GM12878 (cell line): Measurements from ENCODE around the gene DPP6. TPM values are rescaled to one million over a fixed set of nuclear protein-coding genes. Genes with fewer than 3 reads are reported as not detected.

Experiments
- ATAC-seq: fragments of 200-7000 bp; cut with Tn5 transposase; 3 replicates; pipeline ENCODE4 v1.9.1; 2020; ENCODE audit warnings: mild to moderate bottlenecking, moderate library complexity
- BruUV-seq: library from RNA; stranded (reverse); fragments of 400-500 nt; replicated peaks from 2 replicates; lab custom pipeline; 2021; lab: Mats Ljungman, UMichigan
- CTCF ChIA-PET: fragments of 300-600 bp; sonication (Branson Sonifier 250); formaldehyde crosslinking; extraction: SDS; loops from one replicate; lab custom pipeline; 2021; ENCODE audit warnings: inconsistent platforms; lab: Yijun Ruan, JAX
- POLR2A ChIA-PET: fragments of 350-600 bp; formaldehyde crosslinking; extraction: SDS; loops from one replicate; lab custom pipeline; 2021; ENCODE audit warnings: inconsistent platforms; lab: Charles Lee
- RAD21 ChIA-PET: fragments of 300-600 bp; sonication (Branson Sonifier 250); formaldehyde crosslinking; loops from one replicate; lab custom pipeline; 2023; ENCODE audit warnings: antibody characterized with exemption; ENCODE audit not compliant: unreplicated experiment; lab: Charles Lee
- SMC1A ChIA-PET: fragments of 300-600 bp; sonication (Branson Sonifier 250); formaldehyde crosslinking; loops from one replicate; lab custom pipeline; 2023; ENCODE audit not compliant: unreplicated experiment, uncharacterized antibody; lab: Charles Lee
- DNase-seq: peaks from one replicate; pipeline ENCODE4 v3.0.0-alpha.2; 2011; ENCODE audit warnings: low read depth, low spot score
- FAIRE-seq: peaks from 3 replicates; lab custom pipeline; 2011; peaks lifted over from hg19 to GRCh38; lab: Jason Lieb, UNC
- H2AFZ ChIP-seq: 2 replicates; pipeline ENCODE4 v1.6.0; 2011; ENCODE audit warnings: low read depth, low read length, control low read depth; ENCODE audit not compliant: control insufficient read depth
- H3K27ac ChIP-seq: 2 replicates; pipeline ENCODE4 v1.5.1; 2011; ENCODE audit warnings: control low read depth; ENCODE audit not compliant: control insufficient read depth, insufficient read depth
- H3K27me3 ChIP-seq, 2 experiments: replicated peaks in 1 of 2; 2 replicates each; pipeline versions ENCODE4 v1.6.0 to v1.6.1; 2011; ENCODE audit warnings: low read length in 1 of 2; ENCODE audit not compliant: control insufficient read depth in 2 of 2, insufficient read depth in 2 of 2
- H3K36me3 ChIP-seq, 2 experiments: 2 replicates each; pipeline ENCODE4 v1.5.1; 2011; ENCODE audit warnings: low read length in 1 of 2; ENCODE audit not compliant: control insufficient read depth in 2 of 2, insufficient read depth in 2 of 2
- H3K4me1 ChIP-seq: 2 replicates; pipeline ENCODE4 v1.6.1; 2011; ENCODE audit warnings: mild to moderate bottlenecking, low read length, moderate library complexity, mixed read lengths; ENCODE audit not compliant: control insufficient read depth, insufficient read depth
- H3K4me2 ChIP-seq: 2 replicates; pipeline ENCODE4 v1.6.0; 2011; ENCODE audit warnings: control low read depth; ENCODE audit not compliant: control insufficient read depth, insufficient read depth
- H3K4me3 ChIP-seq: fragments of 200-600 bp; sonication (generic); 2 replicates; pipeline ENCODE4 v1.5.1; 2016
- H3K79me2 ChIP-seq: 2 replicates; pipeline ENCODE4 v1.6.0; 2011; ENCODE audit warnings: low read length; ENCODE audit not compliant: control insufficient read depth, insufficient read depth
- H3K9ac ChIP-seq: 2 replicates; pipeline ENCODE4 v1.8.0; 2011; ENCODE audit warnings: low read length, control low read depth, mixed read lengths; ENCODE audit not compliant: control insufficient read depth, insufficient read depth
- H3K9me3 ChIP-seq: replicated peaks from 3 replicates; pipeline ENCODE4 v1.5.1; 2011; ENCODE audit warnings: mild to moderate bottlenecking, low read length; ENCODE audit not compliant: control insufficient read depth, insufficient read depth
- H4K20me1 ChIP-seq: 2 replicates; pipeline ENCODE4 v1.6.0; 2011; ENCODE audit not compliant: control insufficient read depth, insufficient read depth
- BRCA1 ChIP-seq: IDR thresholded peaks from 2 replicates; pipeline ENCODE4 v1.6.1; 2011; ENCODE audit warnings: low read depth, low read length, improper control_type of control experiment
- KDM1A ChIP-seq: fragments of 200-600 bp; sonication (generic); IDR thresholded peaks from 2 replicates; pipeline ENCODE4 v1.6.1; 2016; ENCODE audit warnings: borderline replicate concordance
- LARP7 ChIP-seq: fragments of 450-650 bp; IDR thresholded peaks from 2 replicates; pipeline ENCODE4 v1.6.1; 2017; ENCODE audit warnings: mild to moderate bottlenecking
- MYB ChIP-seq: fragments of 150-350 bp; IDR thresholded peaks from 2 replicates; pipeline ENCODE4 v1.6.1; 2014; ENCODE audit warnings: mild to moderate bottlenecking, low read depth, low read length, borderline replicate concordance
- MYC ChIP-seq: IDR thresholded peaks from 2 replicates; pipeline ENCODE4 v1.6.1; 2011; ENCODE audit warnings: mild to moderate bottlenecking, low read length, moderate library complexity, inconsistent platforms; ENCODE audit not compliant: insufficient read depth, insufficient replicate concordance, insufficient read length, severe bottlenecking
- POLR2AphosphoS2 ChIP-seq: IDR thresholded peaks from 2 replicates; pipeline ENCODE4 v1.6.1; 2011; ENCODE audit warnings: low read depth, mild to moderate bottlenecking, low read length, improper control_type of control experiment, moderate library complexity
- SIN3A ChIP-seq: IDR thresholded peaks from 2 replicates; pipeline ENCODE4 v1.6.1; 2012; ENCODE audit warnings: low read depth, low read length, improper control_type of control experiment
- SIX5 ChIP-seq: IDR thresholded peaks from 2 replicates; pipeline ENCODE4 v1.6.1; 2011; ENCODE audit warnings: mild to moderate bottlenecking, low read depth, low read length, moderate library complexity; ENCODE audit not compliant: severe bottlenecking
- SREBF1 ChIP-seq: IDR thresholded peaks from 2 replicates; pipeline ENCODE4 v1.6.1; 2012; ENCODE audit warnings: mild to moderate bottlenecking, low read length
- SRF ChIP-seq, 2 experiments: IDR thresholded peaks; 2 replicates each; pipeline ENCODE4 v1.6.1; 2011; ENCODE audit warnings: low read depth in 2 of 2, low read length in 2 of 2, mild to moderate bottlenecking in 1 of 2, moderate library complexity in 1 of 2
- ZNF274 ChIP-seq: IDR thresholded peaks from one replicate; pipeline ENCODE4 v1.8.0; 2011; ENCODE audit not compliant: insufficient read length, insufficient read depth
- WGBS: methylation state at CpG from one replicate; pipeline ENCODE4 v1.1.6; 2016; ENCODE audit warnings: low lambda C conversion rate; ENCODE audit not compliant: insufficient replicate concordance, insufficient coverage; ENCODE audit errors: missing lambda C conversion rate; 5-methylcytosine and 5-hydroxymethylcytosine counted together
- in situ Hi-C: fragments of 300-500 bp; cut with MboI; formaldehyde crosslinking; loops from 9 replicates; pipeline ENCODE4 v1.14.3; 2018; ENCODE audit warnings: mixed read lengths
- intact Hi-C: fragments of 100-400 bp; cut with micrococcal nuclease; formaldehyde crosslinking; loops from one replicate; pipeline ENCODE4 v1.14.2; 2022; ENCODE audit not compliant: unreplicated experiment
- polyA plus RNA-seq, 11 experiments: library from polyadenylated mRNA; depleted of rRNA in 4 of 11; unstranded in 6 of 11; stranded (reverse) in 5 of 11; fragments of >200 nt; fragmentation: Nextera tagmentation in 4 of 11; fragmentation: Illumina TruSeq in 1 of 11; extraction: Ambion mirVana in 4 of 11; extraction: Trizol in 1 of 11; gene quantifications; 1 replicate in 1 of 11; 2 replicates in 10 of 11; pipeline versions ENCODE4 v1.2.1 to v1.2.3, GENCODE V29; 2011 to 2016; ENCODE audit warnings: inconsistent platforms in 2 of 11, missing spikeins in 2 of 11, low read depth in 1 of 11
- total RNA-seq, 4 experiments: library from RNA; depleted of rRNA in 3 of 4; stranded (reverse); fragments of >200 nt in 3 of 4; fragmentation: Illumina TruSeq in 1 of 4; extraction: Trizol in 1 of 4; gene quantifications; 2 replicates each; pipeline versions ENCODE4 v1.2.1 to v1.2.3, GENCODE V29; 2013 to 2021
- TF ChIP-seq, protein P1 (sequence below): fragments of 150-350 bp; IDR thresholded peaks from 2 replicates; pipeline ENCODE4 v1.6.1; 2016; ENCODE audit warnings: low read depth, low read length
- TF ChIP-seq, protein P2 (sequence below): IDR thresholded peaks from 2 replicates; pipeline ENCODE4 v1.6.1; 2011; ENCODE audit warnings: low read depth, low read length, improper control_type of control experiment, borderline replicate concordance

DPP6 gene
- total and polyA plus RNA-seq, 10 of the 15 experiments (the other 5 are each of a cell fraction or from before 2014, with no cell fraction given), result not detected

DNA sequence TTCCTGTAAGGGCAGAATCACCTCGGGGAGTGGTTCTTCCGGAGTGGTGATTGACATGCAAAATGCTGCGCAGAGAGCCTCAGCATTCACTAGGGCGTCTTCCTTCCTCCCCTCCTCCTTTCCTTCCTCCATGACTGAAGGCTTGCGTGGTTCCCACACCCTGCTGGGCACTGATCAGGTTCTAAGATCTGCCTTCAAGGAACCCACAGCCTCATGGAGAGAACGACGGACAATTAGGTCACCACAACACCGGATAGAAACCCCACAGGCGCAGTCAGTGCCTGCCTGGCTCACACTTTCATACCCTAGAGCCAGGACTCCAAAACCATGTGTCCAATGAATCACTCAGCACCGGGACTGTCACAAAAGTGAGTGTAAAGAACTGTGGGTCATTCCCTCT lies 131.3 kb downstream of the DPP6 start (continued):
- TF ChIP-seq, protein P1, sequence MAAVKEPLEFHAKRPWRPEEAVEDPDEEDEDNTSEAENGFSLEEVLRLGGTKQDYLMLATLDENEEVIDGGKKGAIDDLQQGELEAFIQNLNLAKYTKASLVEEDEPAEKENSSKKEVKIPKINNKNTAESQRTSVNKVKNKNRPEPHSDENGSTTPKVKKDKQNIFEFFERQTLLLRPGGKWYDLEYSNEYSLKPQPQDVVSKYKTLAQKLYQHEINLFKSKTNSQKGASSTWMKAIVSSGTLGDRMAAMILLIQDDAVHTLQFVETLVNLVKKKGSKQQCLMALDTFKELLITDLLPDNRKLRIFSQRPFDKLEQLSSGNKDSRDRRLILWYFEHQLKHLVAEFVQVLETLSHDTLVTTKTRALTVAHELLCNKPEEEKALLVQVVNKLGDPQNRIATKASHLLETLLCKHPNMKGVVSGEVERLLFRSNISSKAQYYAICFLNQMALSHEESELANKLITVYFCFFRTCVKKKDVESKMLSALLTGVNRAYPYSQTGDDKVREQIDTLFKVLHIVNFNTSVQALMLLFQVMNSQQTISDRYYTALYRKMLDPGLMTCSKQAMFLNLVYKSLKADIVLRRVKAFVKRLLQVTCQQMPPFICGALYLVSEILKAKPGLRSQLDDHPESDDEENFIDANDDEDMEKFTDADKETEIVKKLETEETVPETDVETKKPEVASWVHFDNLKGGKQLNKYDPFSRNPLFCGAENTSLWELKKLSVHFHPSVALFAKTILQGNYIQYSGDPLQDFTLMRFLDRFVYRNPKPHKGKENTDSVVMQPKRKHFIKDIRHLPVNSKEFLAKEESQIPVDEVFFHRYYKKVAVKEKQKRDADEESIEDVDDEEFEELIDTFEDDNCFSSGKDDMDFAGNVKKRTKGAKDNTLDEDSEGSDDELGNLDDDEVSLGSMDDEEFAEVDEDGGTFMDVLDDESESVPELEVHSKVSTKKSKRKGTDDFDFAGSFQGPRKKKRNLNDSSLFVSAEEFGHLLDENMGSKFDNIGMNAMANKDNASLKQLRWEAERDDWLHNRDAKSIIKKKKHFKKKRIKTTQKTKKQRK, result no peak
- TF ChIP-seq, all 136 proteins: peak for 0

DNA sequence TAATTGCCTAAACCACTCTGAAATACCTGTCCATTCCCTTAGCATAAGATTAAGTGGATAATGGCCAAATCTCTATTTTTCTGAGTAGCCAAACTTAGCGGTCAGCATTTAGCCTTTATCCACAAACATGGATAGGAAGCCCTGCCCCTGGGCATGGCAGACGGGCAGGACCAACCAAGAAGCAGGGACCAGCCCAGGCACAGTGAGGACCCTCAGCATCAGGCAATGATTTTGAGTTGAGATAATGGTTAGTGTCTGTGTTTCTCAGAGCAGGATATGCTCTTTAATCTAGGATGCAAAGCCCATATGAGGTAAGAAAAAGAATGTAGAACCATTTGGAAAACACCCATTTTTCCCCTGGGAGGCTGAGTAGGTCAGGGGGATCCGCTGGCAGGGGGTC lies 131.7 kb downstream of the DPP6 start:
- CTCF ChIA-PET, result no interaction called here
- no peak for FAIRE-seq
- Histone ChIP-seq H3K9ac (no peak overlapping the region), H3K27ac (no peak overlapping the region), H3K9me3 (no peaks in the 10 kb centered on the region), H3K36me3 (no peaks in the 10 kb centered on the region), H4K20me1 (no peaks in the 10 kb centered on the region), H3K4me3 (no peak overlapping the region), H3K79me2 (no peaks in the 10 kb centered on the region), H3K4me1 (no peaks in the 10 kb centered on the region), H3K4me2 (no peak overlapping the region), H2AFZ (no peak overlapping the region), H3K27me3 (no peaks in the 10 kb centered on the region)
- TF ChIP-seq MYB (no peak), SRF (IDR thresholded peaks at IDR 0.05; ENCODE audit: low read depth in 2 of 2, low read length in 2 of 2) (no peak), POLR2AphosphoS2 (no peak), SIX5 (no peak), SREBF1 (no peak), MYC (no peak), KDM1A (no peak), LARP7 (no peak), BRCA1 (no peak), SIN3A (no peak), ZNF274 (no peak)
- TF ChIP-seq, protein P2, sequence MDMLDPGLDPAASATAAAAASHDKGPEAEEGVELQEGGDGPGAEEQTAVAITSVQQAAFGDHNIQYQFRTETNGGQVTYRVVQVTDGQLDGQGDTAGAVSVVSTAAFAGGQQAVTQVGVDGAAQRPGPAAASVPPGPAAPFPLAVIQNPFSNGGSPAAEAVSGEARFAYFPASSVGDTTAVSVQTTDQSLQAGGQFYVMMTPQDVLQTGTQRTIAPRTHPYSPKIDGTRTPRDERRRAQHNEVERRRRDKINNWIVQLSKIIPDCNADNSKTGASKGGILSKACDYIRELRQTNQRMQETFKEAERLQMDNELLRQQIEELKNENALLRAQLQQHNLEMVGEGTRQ, result no peak
- BruUV-seq, result no TSS peak
- SMC1A ChIA-PET, result no interaction called here
- RAD21 ChIA-PET, result no interaction called here
- POLR2A ChIA-PET, result no interaction called here
- no peak for ATAC-seq
- WGBS, result 29% methylated on average over 3 of the region's 3 CpGs
- in situ Hi-C loops (no loop called here), intact Hi-C loops (no loop called here)
- no peak for DNase-seq
